SK-N-SH treated with all-trans-retinoic acid at 6 μM for 48 hours (cell line): ENCODE measurements around the gene HIGD2A.

ENCODE experiments used
- ATAC-seq: fragments of 200-7000 bp; cut with Tn5 transposase; 3 replicates; pipeline ENCODE4 v1.9.1; 2020; ENCODE audit warnings: mild to moderate bottlenecking, moderate library complexity
- ARNTL ChIP-seq: fragments of 450-650 bp; formaldehyde crosslinking; IDR thresholded peaks from 2 replicates; pipeline ENCODE4 v1.5.0; 2020; ENCODE audit warnings: low read depth, mild to moderate bottlenecking, moderate library complexity, borderline replicate concordance
- BACH2 ChIP-seq: fragments of 250-450 bp; sonication (Bioruptor Pico); IDR thresholded peaks from 2 replicates; pipeline ENCODE4 v1.9.0; 2021; ENCODE audit warnings: mild to moderate bottlenecking, borderline replicate concordance
- CSDC2 ChIP-seq: fragments of 250-450 bp; sonication (Bioruptor Pico); IDR thresholded peaks from 2 replicates; pipeline ENCODE4 v1.5.0; 2020; ENCODE audit warnings: mild to moderate bottlenecking, moderate library complexity
- GLIS3 ChIP-seq: fragments of 250-450 bp; sonication (Bioruptor Pico); IDR thresholded peaks from 2 replicates; pipeline ENCODE4 v1.5.0; 2020; ENCODE audit warnings: mild to moderate bottlenecking, moderate library complexity
- ISL1 ChIP-seq: fragments of 250-450 bp; sonication (Bioruptor Pico); IDR thresholded peaks from 2 replicates; pipeline ENCODE4 v2.1.2; 2022; ENCODE audit warnings: mild to moderate bottlenecking, moderate library complexity
- OSR1 ChIP-seq: fragments of 250-450 bp; sonication (Bioruptor Pico); IDR thresholded peaks from 2 replicates; pipeline ENCODE4 v1.8.0; 2022; ENCODE audit warnings: moderate library complexity, mild to moderate bottlenecking, inconsistent platforms
- PPARA ChIP-seq: fragments of 250-450 bp; sonication (Bioruptor Pico); IDR thresholded peaks from 2 replicates; pipeline ENCODE4 v1.5.0; 2020; ENCODE audit warnings: mild to moderate bottlenecking, borderline replicate concordance
- RARB ChIP-seq: fragments of 250-450 bp; sonication (Bioruptor Pico); IDR thresholded peaks from 2 replicates; pipeline ENCODE4 v1.8.0; 2021; ENCODE audit warnings: mild to moderate bottlenecking, moderate library complexity
- SNAI2 ChIP-seq: fragments of 250-450 bp; sonication (Bioruptor Pico); IDR thresholded peaks from 2 replicates; pipeline ENCODE4 v1.5.0; 2020; ENCODE audit warnings: mild to moderate bottlenecking, moderate library complexity
- TCF4 ChIP-seq: fragments of 250-450 bp; sonication (Bioruptor Pico); IDR thresholded peaks from 2 replicates; pipeline ENCODE4 v1.8.0; 2021; ENCODE audit warnings: mild to moderate bottlenecking, moderate library complexity, borderline replicate concordance
- TOX ChIP-seq: fragments of 250-450 bp; sonication (Bioruptor Pico); IDR thresholded peaks from 2 replicates; pipeline ENCODE4 v1.8.0; 2021; ENCODE audit warnings: mild to moderate bottlenecking, moderate library complexity, borderline replicate concordance
- ZC3H10 ChIP-seq: fragments of 250-450 bp; sonication (Bioruptor Pico); IDR thresholded peaks from 2 replicates; pipeline ENCODE4 v1.5.1; 2021; ENCODE audit warnings: mild to moderate bottlenecking, moderate library complexity
- ZFP3 ChIP-seq: fragments of 250-450 bp; sonication (Bioruptor Pico); IDR thresholded peaks from 2 replicates; pipeline ENCODE4 v1.5.0; 2020; ENCODE audit warnings: mild to moderate bottlenecking, moderate library complexity
- ZFP30 ChIP-seq: fragments of 450-650 bp; formaldehyde crosslinking; IDR thresholded peaks from 2 replicates; pipeline ENCODE4 v1.5.0; 2022; ENCODE audit warnings: mild to moderate bottlenecking, moderate library complexity
- ZNF565 ChIP-seq: fragments of 450-650 bp; formaldehyde crosslinking; conservative IDR thresholded peaks from 2 replicates; pipeline ENCODE4 v1.5.0; 2020; ENCODE audit warnings: low read depth, mild to moderate bottlenecking, moderate library complexity
- ZNF70 ChIP-seq: fragments of 450-650 bp; formaldehyde crosslinking; IDR thresholded peaks from 2 replicates; pipeline ENCODE4 v1.5.0; 2020; ENCODE audit warnings: mild to moderate bottlenecking, moderate library complexity
- ZNF8 ChIP-seq: fragments of 450-650 bp; formaldehyde crosslinking; IDR thresholded peaks from 2 replicates; pipeline ENCODE4 v1.5.0; 2020; ENCODE audit warnings: mild to moderate bottlenecking, moderate library complexity
- TF ChIP-seq, protein P1 (sequence below): fragments of 250-450 bp; sonication (Bioruptor Pico); IDR thresholded peaks from 2 replicates; pipeline ENCODE4 v1.5.1; 2021; ENCODE audit warnings: mild to moderate bottlenecking, moderate library complexity
- TF ChIP-seq, protein P2 (sequence below): fragments of 250-450 bp; sonication (Bioruptor Pico); IDR thresholded peaks from 2 replicates; pipeline ENCODE4 v1.5.1; 2020; ENCODE audit warnings: low read depth, mild to moderate bottlenecking, moderate library complexity
- TF ChIP-seq, protein P3 (sequence below): fragments of 250-450 bp; sonication (Bioruptor Pico); IDR thresholded peaks from 2 replicates; pipeline ENCODE4 v1.5.0; 2020; ENCODE audit warnings: mild to moderate bottlenecking, moderate library complexity
- TF ChIP-seq, protein P4 (sequence below): fragments of 250-450 bp; sonication (Bioruptor Pico); IDR thresholded peaks from 2 replicates; pipeline ENCODE4 v1.8.0; 2021; ENCODE audit warnings: low read depth, mild to moderate bottlenecking, moderate library complexity, borderline replicate concordance
- TF ChIP-seq, protein P5 (sequence below): fragments of 250-450 bp; sonication (Bioruptor Pico); IDR thresholded peaks from 2 replicates; pipeline ENCODE4 v1.8.0; 2020; ENCODE audit warnings: mild to moderate bottlenecking, moderate library complexity, borderline replicate concordance

Gene HIGD2A

DNA sequence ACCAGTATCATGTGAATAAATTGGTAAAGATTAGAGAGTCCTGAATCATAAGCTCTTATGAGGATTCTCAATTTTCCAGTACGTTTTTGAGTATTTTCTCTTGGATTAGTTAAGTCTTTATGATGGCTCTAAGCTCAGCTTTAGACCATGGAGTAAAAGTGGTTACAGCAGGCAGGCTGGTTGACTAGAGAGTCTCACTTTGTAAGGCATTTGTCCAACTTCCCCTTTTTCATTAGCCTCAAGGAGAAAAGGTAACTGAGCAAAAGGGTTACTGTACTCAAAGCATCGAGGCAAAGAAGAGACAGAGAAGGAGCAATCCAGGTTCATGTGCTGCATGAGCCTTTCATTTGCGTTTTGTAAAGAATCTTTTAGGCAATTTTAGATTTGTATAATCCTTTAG, 8.7 kb upstream of the HIGD2A start:
- ATAC-seq, result no peak
- TF ChIP-seq ZFP3 (CRISPR knock-in tag), result no peak
- TF ChIP-seq, protein P1, sequence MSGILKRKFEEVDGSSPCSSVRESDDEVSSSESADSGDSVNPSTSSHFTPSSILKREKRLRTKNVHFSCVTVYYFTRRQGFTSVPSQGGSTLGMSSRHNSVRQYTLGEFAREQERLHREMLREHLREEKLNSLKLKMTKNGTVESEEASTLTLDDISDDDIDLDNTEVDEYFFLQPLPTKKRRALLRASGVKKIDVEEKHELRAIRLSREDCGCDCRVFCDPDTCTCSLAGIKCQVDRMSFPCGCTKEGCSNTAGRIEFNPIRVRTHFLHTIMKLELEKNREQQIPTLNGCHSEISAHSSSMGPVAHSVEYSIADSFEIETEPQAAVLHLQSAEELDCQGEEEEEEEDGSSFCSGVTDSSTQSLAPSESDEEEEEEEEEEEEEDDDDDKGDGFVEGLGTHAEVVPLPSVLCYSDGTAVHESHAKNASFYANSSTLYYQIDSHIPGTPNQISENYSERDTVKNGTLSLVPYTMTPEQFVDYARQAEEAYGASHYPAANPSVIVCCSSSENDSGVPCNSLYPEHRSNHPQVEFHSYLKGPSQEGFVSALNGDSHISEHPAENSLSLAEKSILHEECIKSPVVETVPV (CRISPR knock-in tag), result no peak
- TF ChIP-seq ZNF8, result no peak
- no peak for TF ChIP-seq ISL1 (CRISPR knock-in tag)
- TF ChIP-seq ZFP30 (CRISPR knock-in tag), result no peak
- TF ChIP-seq ZNF565 (CRISPR knock-in tag), result no peak

DNA sequence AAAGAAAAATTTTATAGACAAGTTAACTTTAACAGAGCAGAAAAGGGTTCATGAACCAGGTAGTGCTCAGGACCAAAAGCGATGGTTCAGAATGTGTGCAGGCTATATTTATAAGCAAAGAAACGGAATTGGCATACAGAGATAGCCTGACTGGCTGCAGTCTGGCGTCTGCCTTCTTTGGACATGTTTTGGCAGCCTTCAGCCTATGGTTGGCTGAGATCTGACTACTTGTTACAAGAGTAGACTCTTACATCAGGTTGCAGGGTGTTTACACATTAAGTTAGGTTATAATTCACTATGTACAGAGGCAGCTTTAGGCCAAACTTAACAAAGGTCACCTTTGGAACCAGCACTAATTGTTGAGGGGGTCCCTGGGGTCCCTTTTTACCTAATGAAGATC, 7.1 kb upstream of the HIGD2A start:
- TF ChIP-seq ZNF70, result no peak
- no peak for TF ChIP-seq TCF4 (CRISPR knock-in tag)
- TF ChIP-seq, protein P2, sequence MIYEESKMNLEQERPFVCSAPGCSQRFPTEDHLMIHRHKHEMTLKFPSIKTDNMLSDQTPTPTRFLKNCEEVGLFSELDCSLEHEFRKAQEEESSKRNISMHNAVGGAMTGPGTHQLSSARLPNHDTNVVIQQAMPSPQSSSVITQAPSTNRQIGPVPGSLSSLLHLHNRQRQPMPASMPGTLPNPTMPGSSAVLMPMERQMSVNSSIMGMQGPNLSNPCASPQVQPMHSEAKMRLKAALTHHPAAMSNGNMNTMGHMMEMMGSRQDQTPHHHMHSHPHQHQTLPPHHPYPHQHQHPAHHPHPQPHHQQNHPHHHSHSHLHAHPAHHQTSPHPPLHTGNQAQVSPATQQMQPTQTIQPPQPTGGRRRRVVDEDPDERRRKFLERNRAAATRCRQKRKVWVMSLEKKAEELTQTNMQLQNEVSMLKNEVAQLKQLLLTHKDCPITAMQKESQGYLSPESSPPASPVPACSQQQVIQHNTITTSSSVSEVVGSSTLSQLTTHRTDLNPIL, result no peak
- TF ChIP-seq ISL1 (CRISPR knock-in tag), result no peak
- TF ChIP-seq, protein P3, sequence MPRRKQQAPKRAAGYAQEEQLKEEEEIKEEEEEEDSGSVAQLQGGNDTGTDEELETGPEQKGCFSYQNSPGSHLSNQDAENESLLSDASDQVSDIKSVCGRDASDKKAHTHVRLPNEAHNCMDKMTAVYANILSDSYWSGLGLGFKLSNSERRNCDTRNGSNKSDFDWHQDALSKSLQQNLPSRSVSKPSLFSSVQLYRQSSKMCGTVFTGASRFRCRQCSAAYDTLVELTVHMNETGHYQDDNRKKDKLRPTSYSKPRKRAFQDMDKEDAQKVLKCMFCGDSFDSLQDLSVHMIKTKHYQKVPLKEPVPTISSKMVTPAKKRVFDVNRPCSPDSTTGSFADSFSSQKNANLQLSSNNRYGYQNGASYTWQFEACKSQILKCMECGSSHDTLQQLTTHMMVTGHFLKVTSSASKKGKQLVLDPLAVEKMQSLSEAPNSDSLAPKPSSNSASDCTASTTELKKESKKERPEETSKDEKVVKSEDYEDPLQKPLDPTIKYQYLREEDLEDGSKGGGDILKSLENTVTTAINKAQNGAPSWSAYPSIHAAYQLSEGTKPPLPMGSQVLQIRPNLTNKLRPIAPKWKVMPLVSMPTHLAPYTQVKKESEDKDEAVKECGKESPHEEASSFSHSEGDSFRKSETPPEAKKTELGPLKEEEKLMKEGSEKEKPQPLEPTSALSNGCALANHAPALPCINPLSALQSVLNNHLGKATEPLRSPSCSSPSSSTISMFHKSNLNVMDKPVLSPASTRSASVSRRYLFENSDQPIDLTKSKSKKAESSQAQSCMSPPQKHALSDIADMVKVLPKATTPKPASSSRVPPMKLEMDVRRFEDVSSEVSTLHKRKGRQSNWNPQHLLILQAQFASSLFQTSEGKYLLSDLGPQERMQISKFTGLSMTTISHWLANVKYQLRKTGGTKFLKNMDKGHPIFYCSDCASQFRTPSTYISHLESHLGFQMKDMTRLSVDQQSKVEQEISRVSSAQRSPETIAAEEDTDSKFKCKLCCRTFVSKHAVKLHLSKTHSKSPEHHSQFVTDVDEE, result no peak
- TF ChIP-seq, protein P1 (CRISPR knock-in tag), result no peak
- no peak for TF ChIP-seq CSDC2 (CRISPR knock-in tag)
- no peak for TF ChIP-seq ZFP3 (CRISPR knock-in tag)
- TF ChIP-seq, protein P4, sequence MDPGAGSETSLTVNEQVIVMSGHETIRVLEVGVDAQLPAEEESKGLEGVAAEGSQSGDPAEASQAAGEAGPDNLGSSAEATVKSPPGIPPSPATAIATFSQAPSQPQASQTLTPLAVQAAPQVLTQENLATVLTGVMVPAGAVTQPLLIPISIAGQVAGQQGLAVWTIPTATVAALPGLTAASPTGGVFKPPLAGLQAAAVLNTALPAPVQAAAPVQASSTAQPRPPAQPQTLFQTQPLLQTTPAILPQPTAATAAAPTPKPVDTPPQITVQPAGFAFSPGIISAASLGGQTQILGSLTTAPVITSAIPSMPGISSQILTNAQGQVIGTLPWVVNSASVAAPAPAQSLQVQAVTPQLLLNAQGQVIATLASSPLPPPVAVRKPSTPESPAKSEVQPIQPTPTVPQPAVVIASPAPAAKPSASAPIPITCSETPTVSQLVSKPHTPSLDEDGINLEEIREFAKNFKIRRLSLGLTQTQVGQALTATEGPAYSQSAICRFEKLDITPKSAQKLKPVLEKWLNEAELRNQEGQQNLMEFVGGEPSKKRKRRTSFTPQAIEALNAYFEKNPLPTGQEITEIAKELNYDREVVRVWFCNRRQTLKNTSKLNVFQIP (CRISPR knock-in tag), result no peak
- TF ChIP-seq GLIS3, result no peak
- TF ChIP-seq, protein P5, sequence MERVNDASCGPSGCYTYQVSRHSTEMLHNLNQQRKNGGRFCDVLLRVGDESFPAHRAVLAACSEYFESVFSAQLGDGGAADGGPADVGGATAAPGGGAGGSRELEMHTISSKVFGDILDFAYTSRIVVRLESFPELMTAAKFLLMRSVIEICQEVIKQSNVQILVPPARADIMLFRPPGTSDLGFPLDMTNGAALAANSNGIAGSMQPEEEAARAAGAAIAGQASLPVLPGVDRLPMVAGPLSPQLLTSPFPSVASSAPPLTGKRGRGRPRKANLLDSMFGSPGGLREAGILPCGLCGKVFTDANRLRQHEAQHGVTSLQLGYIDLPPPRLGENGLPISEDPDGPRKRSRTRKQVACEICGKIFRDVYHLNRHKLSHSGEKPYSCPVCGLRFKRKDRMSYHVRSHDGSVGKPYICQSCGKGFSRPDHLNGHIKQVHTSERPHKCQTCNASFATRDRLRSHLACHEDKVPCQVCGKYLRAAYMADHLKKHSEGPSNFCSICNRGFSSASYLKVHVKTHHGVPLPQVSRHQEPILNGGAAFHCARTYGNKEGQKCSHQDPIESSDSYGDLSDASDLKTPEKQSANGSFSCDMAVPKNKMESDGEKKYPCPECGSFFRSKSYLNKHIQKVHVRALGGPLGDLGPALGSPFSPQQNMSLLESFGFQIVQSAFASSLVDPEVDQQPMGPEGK (CRISPR knock-in tag), result no peak
- no peak for TF ChIP-seq BACH2 (CRISPR knock-in tag)
- TF ChIP-seq ZNF565 (CRISPR knock-in tag), result no peak
- no peak for TF ChIP-seq ZFP30 (CRISPR knock-in tag)
- no peak for TF ChIP-seq SNAI2 (CRISPR knock-in tag)
- no peak for TF ChIP-seq PPARA (CRISPR knock-in tag)
- no peak for TF ChIP-seq OSR1
- TF ChIP-seq ZC3H10, result no peak
- no peak for ATAC-seq

DNA sequence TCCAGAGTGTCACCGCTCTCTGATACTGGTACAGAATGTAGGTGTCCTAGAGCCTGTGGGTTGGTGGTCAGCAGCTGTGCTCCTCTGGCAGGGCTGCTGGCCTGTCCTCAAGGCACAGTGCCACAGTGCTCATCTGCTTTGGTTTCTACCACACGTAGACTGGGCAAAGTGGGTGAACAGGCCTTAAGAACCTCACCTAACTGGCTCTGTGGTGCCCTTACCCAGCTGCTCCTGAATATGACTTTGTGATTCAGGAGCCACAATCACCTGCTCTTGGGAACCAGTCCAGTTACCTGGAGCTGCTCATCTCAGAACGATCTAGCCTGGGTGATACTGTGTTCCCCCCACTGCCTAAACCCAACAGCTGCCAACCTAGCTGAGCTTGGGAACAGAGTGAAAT, 6.6 kb upstream of the HIGD2A start:
- no peak; the same call in 1 of the 3 replicates for ATAC-seq
- TF ChIP-seq, protein P3, result no peak
- no peak for TF ChIP-seq ZNF8
- no peak for TF ChIP-seq ISL1 (CRISPR knock-in tag)
- TF ChIP-seq SNAI2 (CRISPR knock-in tag), result no peak
- TF ChIP-seq GLIS3, result no peak
- TF ChIP-seq, protein P5 (CRISPR knock-in tag), result no peak
- TF ChIP-seq ZFP3 (CRISPR knock-in tag), result no peak
- no peak for TF ChIP-seq OSR1
- no peak for TF ChIP-seq CSDC2 (CRISPR knock-in tag)
- no peak for TF ChIP-seq ZNF70
- TF ChIP-seq TOX (CRISPR knock-in tag), result no peak
- no peak for TF ChIP-seq RARB
- no peak for TF ChIP-seq ARNTL
